Measurements from ENCODE around the gene THAP12.

GRCh38 chr11:76397383-76397782 is 16.5 kb upstream of the THAP12 start:
- no peak for TF ChIP-seq CTCF (IDR thresholded peaks at IDR 0.05)
- no peak for TF ChIP-seq EZH2 (IDR thresholded peaks at IDR 0.05; ENCODE audit: borderline replicate concordance, insufficient read depth, low read depth, low read length, poor library complexity, severe bottlenecking)

Data from B cell (primary cell).